Activated effector memory CD4-positive, alpha-beta T cell treated with Interleukin-2 at 50 U/mL for 16 hours (primary cell): ENCODE data around the gene CLECL1.
A peak's percentile ranks its signal among the peaks of the same experiment; 100 is the strongest.
"Not testable (repeated sequence)": the region's sequence is repeated elsewhere in the genome, so short reads cannot be mapped to it uniquely, and the experiment has no call there.

Experiments
- DNase-seq: peaks from one replicate; pipeline ENCODE4 v3.0.0-alpha.2; 2020

The CLECL1 gene

GRCh38 chr12:9751204-9752144 is 18.6 kb upstream of the CLECL1 start:
- DNase-seq, result no peak

GRCh38 chr12:9750276-9751203 is 17.6 kb upstream of the CLECL1 start:
- DNase-seq, result no peak

- DNase-seq, result no peak
These were observed 16.7 kb upstream of the CLECL1 start for GRCh38 chr12:9749640-9750039.

GRCh38 chr12:9745199-9745598 is 12.3 kb upstream of the CLECL1 start:
- DNase-seq, result no peak

- peak; percentile 57 for DNase-seq
These were observed 9.8 kb upstream of the CLECL1 start for GRCh38 chr12:9742661-9743060.

- DNase-seq, result peak; percentile 64
These were observed 8.8 kb upstream of the CLECL1 start for GRCh38 chr12:9741726-9742125.

- no peak for DNase-seq
These were observed 7.3 kb upstream of the CLECL1 start for GRCh38 chr12:9740106-9740750.

- DNase-seq, result not testable (repeated sequence)
These were observed 6.7 kb upstream of the CLECL1 start for GRCh38 chr12:9739404-9740105.

- DNase-seq, result not testable (repeated sequence)
These were observed 6.0 kb upstream of the CLECL1 start for GRCh38 chr12:9738905-9739304.

- no peak for DNase-seq
These were observed 4.2 kb upstream of the CLECL1 start for GRCh38 chr12:9736936-9737705.

GRCh38 chr12:9735601-9736000 is 2.7 kb upstream of the CLECL1 start:
- DNase-seq, result no peak

- DNase-seq, result no peak
These were observed 1.1 kb downstream of the CLECL1 start for GRCh38 chr12:9731797-9732196.

- no peak for DNase-seq
These were observed 1.5 kb downstream of the CLECL1 start for GRCh38 chr12:9731393-9731792.

GRCh38 chr12:9730591-9730990 is 2.3 kb downstream of the CLECL1 start:
- DNase-seq, result no peak

GRCh38 chr12:9730011-9730410 is 2.9 kb downstream of the CLECL1 start:
- no peak for DNase-seq

- DNase-seq, result no peak
These were observed 3.8 kb downstream of the CLECL1 start for GRCh38 chr12:9729082-9729481.

GRCh38 chr12:9727813-9728212 is 5.1 kb downstream of the CLECL1 start:
- DNase-seq, result no peak

GRCh38 chr12:9725213-9725870 is 7.6 kb downstream of the CLECL1 start:
- DNase-seq, result no peak

- no peak for DNase-seq
These were observed 8.9 kb downstream of the CLECL1 start for GRCh38 chr12:9724023-9724422.

GRCh38 chr12:9721394-9722092 is 11.4 kb downstream of the CLECL1 start:
- no peak for DNase-seq
